Calu3 (cell line): Measurements from ENCODE around the gene IRX2. TPM values are rescaled to one million over a fixed set of nuclear protein-coding genes. Genes with fewer than 3 reads are reported as not detected.

Experiments used
- BruUV-seq: library from RNA; stranded (reverse); fragments of 400-500 nt; replicated peaks from 2 replicates; lab custom pipeline; 2021; lab: Mats Ljungman, UMichigan
- CTCF ChIA-PET: fragments of 300-600 bp; sonication (Branson Sonifier 250); formaldehyde crosslinking; loops from one replicate; lab custom pipeline; 2022; ENCODE audit warnings: antibody characterized with exemption; lab: Charles Lee
- DNase-seq: peaks from one replicate; pipeline ENCODE4 v3.0.0; 2022
- H3K27ac Mint-ChIP-seq: one replicate; pipeline ENCODE4 v1.8.0; 2022; ENCODE audit warnings: mixed read lengths; ENCODE audit not compliant: unreplicated experiment
- H3K27me3 Mint-ChIP-seq: one replicate; pipeline ENCODE4 v1.8.0; 2022; ENCODE audit warnings: mixed read lengths; ENCODE audit not compliant: unreplicated experiment
- H3K36me3 Mint-ChIP-seq: one replicate; pipeline ENCODE4 v1.8.0; 2022; ENCODE audit warnings: mild to moderate bottlenecking, moderate library complexity, mixed read lengths; ENCODE audit not compliant: insufficient read depth, unreplicated experiment
- H3K4me1 Mint-ChIP-seq: one replicate; pipeline ENCODE4 v1.8.0; 2022; ENCODE audit warnings: mild to moderate bottlenecking, low read depth, mixed read lengths; ENCODE audit not compliant: unreplicated experiment
- H3K4me3 Mint-ChIP-seq: one replicate; pipeline ENCODE4 v1.8.0; 2022; ENCODE audit warnings: mild to moderate bottlenecking, low read depth, moderate library complexity, mixed read lengths; ENCODE audit not compliant: unreplicated experiment
- H3K9me3 Mint-ChIP-seq: one replicate; pipeline ENCODE4 v1.8.0; 2022; ENCODE audit warnings: low read depth, mixed read lengths; ENCODE audit not compliant: unreplicated experiment
- CTCF ChIP-seq: fragments of 200-600 bp; IDR thresholded peaks from one replicate; pipeline ENCODE4 v1.8.0; 2022; ENCODE audit warnings: antibody characterized with exemption; ENCODE audit not compliant: unreplicated experiment
- intact Hi-C: fragments of 100-400 bp; cut with micrococcal nuclease; formaldehyde crosslinking; loops from one replicate; pipeline ENCODE4 v1.10.0; 2022; ENCODE audit not compliant: unreplicated experiment
- total RNA-seq: library from RNA; stranded (reverse); gene quantifications from 2 replicates; pipeline ENCODE4 v1.2.3, GENCODE V29; 2022

IRX2 gene
- total RNA-seq, 1 experiment from 2014 or later, result not detected

DNA sequence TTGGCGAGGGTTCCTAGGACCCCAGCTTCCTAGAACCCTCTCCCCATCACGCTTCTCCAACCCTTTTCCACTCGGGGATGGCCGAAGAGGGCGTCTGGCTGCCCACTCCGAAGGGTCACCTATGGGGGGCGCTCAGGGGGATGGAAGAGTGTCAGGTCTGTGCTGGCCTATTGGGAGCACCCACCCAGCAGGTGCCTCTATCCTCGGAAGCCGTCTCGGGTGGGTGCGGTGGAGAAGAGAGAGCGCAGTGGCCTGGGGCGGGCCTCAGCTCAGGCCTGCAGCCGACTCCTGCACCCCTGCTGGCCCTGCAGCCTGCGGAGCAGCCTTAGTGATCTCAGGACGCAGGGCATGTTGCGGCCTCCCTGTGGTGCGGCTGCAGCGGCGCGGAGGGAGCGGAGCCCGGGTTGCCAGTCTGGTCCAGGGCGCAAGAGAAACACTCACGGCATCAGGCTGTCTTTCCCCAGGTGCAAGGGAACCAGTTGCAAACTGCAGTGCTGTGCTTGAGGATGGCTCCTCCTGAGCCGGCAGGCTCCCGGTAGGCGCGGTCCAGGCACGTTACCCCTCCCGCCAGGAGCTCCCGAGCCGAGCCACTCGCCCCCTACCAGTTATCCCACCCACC lies 1.5 kb upstream of the IRX2 start:
- H3K4me3 Mint-ChIP-seq, result no peak overlapping the region
- CTCF ChIA-PET, result interaction anchor here (0.7 kb wide), 1 partner anchor 952 kb away, joined by 3 read pairs; no protein-coding TSS in a partner anchor
- H3K27me3 Mint-ChIP-seq, result no peaks in the 10 kb centered on the region
- TF ChIP-seq CTCF, result no peak
- no peaks in the 10 kb centered on the region for H3K4me1 Mint-ChIP-seq
- no TSS peak for BruUV-seq
- peaks cover 4% of the 10 kb centered on the region for H3K36me3 Mint-ChIP-seq
- DNase-seq, result no peak
- peaks cover 7% of the 10 kb centered on the region for H3K9me3 Mint-ChIP-seq
- intact Hi-C loops, result no loop called here
- no peak overlapping the region for H3K27ac Mint-ChIP-seq

GRCh38 chr5:2752059-2752820 lies 763 bp upstream of the IRX2 start:
- Mint-ChIP-seq H3K4me3 (no peak overlapping the region), H3K27ac (no peak overlapping the region), H3K9me3 (peaks cover 7% of the 10 kb centered on the region), H3K36me3 (peaks cover 4% of the 10 kb centered on the region), H3K27me3 (no peaks in the 10 kb centered on the region), H3K4me1 (no peaks in the 10 kb centered on the region)
- intact Hi-C loops, result no loop called here
- no TSS peak for BruUV-seq
- CTCF ChIA-PET, result interaction anchor here (0.7 kb wide), 1 partner anchor 951 kb away, joined by 3 read pairs; no protein-coding TSS in a partner anchor
- no peak for DNase-seq
- no peak for TF ChIP-seq CTCF

GRCh38 chr5:2750758-2751464 lies 566 bp downstream of the IRX2 start:
- no TSS peak for BruUV-seq

More at GRCh38 chr5:2750758-2751464, 566 bp downstream of the IRX2 start:
- no peak overlapping the region for H3K27ac Mint-ChIP-seq
- no peak overlapping the region for H3K4me3 Mint-ChIP-seq
- no peaks in the 10 kb centered on the region for H3K4me1 Mint-ChIP-seq
- no peak for TF ChIP-seq CTCF
- intact Hi-C loops, result no loop called here
- H3K27me3 Mint-ChIP-seq, result no peaks in the 10 kb centered on the region
- peaks cover under 1% of the 10 kb centered on the region for H3K36me3 Mint-ChIP-seq
- no peak for DNase-seq
- CTCF ChIA-PET, result no interaction called here
- peaks cover 4% of the 10 kb centered on the region for H3K9me3 Mint-ChIP-seq
